Stimulated activated CD4-positive, alpha-beta T cell treated with anti-CD3 and anti-CD28 coated beads, Interleukin-4, amount 100 ng/mL, for 1 hour (primary cell): Measurements from ENCODE around the gene MRPL18.
"Not testable (repeated sequence)": the region's sequence is repeated elsewhere in the genome, so short reads cannot be mapped to it uniquely, and the experiment has no call there.

ENCODE experiments used
- DNase-seq: peaks from one replicate; pipeline ENCODE4 v3.0.0-alpha.2; 2020

Gene MRPL18

DNA sequence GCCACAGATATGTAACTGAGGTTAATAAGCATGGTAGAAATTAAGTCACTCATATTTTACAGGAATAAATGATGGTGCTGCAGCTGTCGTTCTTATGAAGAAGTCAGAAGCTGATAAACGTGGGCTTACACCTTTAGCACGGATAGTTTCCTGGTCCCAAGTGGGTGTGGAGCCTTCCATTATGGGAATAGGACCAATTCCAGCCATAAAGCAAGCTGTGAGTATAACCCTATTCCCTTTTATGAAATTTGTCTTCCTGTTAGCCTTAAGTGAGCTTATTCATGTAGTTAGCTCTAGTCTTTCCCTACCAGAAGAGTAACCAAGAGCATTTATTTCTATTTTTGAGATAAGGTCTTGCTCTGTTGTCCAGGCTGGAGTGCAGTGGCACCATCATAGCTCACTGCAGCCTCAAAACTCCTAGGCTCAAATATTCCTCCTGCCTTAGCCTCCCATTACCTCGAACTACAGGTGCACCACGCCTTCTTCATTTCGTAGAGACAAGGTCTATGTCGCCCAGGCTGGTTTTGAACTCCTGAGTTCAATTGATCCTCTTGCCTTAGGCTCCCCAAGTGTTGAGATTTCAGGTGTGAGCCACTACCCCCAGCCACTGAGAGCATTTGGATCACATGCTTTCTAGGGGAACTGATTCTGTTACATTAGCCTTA lies 12.9 kb upstream of the MRPL18 start:
- DNase-seq, result no peak

DNA sequence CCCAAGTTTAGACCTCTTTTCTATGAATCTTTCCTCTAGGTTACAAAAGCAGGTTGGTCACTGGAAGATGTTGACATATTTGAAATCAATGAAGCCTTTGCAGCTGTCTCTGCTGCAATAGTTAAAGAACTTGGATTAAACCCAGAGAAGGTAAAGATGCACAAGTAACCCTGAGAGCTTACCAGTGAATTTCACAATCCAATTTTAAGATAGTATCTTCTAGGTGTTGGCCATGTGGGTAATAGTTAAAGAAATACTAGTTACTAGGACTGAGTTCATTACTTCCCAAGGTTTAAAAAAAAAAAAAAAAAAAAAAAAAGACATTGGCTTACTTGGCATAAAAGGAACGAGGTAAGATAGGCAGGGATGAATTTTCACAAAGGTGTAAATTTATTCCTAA lies 12.1 kb upstream of the MRPL18 start:
- no peak for DNase-seq

DNA sequence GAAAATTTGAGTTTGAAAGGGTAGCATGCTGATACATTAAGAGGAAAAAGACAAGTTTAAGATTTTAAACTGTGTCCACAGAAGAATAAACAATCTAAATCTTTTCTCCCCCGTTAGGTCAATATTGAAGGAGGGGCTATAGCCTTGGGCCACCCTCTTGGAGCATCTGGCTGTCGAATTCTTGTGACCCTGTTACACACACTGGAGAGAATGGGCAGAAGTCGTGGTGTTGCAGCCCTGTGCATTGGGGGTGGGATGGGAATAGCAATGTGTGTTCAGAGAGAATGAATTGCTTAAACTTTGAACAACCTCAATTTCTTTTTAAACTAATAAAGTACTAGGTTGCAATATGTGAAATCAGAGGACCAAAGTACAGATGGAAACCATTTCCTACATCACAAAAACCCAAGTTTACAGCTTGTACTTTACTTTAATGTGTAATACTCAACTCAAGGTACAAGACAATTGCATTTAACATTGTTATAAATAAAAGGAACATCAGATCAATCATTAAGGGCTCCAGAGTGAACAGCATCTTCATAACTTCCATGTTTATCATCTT lies 11.6 kb upstream of the MRPL18 start:
- no peak for DNase-seq

DNA sequence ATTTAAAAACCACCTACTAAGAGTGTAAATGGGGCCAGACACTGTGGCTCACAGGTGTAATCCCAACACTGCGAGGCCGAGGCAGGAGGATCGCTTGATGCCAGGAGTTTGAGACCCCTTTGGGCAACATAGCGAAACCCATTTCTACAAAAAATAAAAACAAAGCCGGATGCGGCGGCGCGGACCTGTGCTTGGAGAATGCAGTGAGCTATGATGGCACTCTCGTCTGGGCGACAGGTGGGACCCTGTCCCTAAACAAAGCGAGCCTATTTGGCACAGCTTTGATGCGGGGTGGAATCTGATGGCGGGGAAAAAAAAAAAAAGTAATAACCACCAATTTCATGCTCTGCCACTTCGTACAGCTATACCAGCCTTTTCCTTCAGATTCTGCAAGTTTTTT lies 2.0 kb upstream of the MRPL18 start:
- DNase-seq, result peak; percentile 10

- peak; percentile 26 for DNase-seq
These were observed 1.4 kb upstream of the MRPL18 start for GRCh38 chr6:159788753-159789376.

- DNase-seq, result peak; percentile 99
These were observed 704 bp upstream of the MRPL18 start, which contains the start of gene TCP1 for GRCh38 chr6:159789377-159790148. TCP1 (minus strand) TSS chr6:159789602; CDS start chr6:159789468, 134 bp downstream.

DNA sequence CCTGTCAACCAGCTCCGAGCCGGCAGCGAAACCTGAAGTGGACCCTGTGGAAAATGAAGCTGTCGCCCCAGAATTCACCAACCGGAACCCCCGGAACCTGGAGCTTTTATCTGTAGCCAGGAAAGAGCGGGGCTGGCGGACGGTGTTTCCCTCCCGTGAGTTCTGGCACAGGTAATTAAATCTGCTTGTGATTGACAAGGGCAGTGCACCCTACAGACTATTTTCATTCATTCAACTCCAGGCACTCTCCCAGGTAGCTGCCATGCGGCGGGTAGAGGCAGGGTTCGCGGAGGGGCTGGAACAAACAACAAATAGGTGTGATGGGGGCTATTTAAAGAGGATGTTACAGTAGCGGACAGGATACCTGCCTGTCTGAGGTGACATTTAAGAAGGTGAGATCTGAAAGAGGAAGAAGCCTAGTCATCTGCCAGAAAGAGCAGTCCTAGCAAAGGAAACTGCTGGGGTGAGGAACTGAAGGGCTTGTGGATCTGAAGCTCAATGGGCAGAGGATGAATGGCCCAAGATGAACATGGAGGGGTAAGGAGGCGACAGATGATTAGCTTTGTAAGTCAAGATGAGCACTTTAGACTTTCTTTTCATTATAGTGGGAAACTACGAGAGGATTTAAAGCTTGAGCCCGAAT lies 810 bp downstream of the MRPL18 start:
- DNase-seq, result no peak

DNA sequence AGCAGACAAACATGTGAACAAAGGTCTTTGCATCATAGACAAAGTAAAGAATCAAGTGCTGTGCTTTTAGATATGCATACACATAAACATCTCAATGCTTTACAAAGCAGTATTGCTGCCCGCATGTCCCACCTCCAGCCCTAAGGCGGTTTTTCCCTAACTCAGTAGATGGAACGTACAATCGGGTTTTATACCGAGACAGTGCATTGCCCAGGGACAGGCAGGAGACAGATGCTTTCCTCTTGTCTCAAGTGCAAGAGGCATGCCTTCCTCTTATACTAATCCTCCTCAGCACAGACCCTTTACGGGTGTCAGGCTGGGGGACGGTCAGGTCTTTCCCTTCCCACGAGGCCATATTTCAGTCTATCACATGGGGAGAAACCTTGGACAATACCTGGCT lies 4.7 kb downstream of the MRPL18 start:
- DNase-seq, result not testable (repeated sequence)

GRCh38 chr6:159797554-159797953 lies 7.3 kb downstream of the MRPL18 start:
- DNase-seq, result no peak

- no peak for DNase-seq
These were observed 10.0 kb downstream of the MRPL18 start, which contains the start of gene PNLDC1 for GRCh38 chr6:159800141-159800865. PNLDC1 (plus strand) TSS chr6:159800276; CDS start chr6:159800308, 32 bp downstream.

DNA sequence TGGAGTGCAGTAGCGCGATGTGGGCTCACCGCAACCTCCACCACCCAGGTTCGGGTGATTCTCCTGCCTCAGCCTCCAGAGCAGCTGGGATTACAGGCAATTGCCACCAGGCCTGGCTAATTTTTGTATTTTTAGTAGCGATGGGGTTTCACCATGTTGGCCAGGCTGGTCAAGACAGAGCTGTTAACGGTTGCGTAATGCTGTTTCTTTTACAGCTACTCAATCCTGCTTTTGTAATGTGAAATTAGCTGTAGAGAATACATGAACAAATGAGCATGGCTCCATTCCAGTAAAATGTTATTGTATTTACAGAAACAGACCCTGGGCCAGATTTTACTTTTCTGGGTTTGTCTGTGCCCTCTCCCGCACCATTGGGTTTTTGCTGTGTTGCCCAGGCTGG lies 11.7 kb downstream of the MRPL18 start:
- DNase-seq, result no peak

DNA sequence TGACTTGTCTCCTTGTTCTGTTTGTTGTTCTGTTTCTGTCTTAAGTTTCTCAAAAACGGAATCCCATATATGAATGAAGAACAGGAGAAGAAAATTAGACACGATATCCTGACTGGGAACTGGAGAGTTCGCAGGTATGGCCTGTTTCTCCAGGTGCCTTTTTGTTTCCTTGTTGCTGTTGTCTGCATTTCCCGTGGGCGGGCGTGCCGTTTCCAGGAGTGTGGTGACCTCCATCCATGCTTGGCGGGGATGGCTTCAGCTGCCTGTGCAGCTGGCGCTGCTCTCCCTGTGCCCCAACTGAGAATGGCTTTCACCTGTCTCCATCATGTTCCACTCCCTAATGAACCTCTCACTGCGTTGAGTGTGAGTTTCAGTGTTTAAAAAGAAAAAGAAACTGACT lies 14.2 kb downstream of the MRPL18 start:
- DNase-seq, result no peak

- DNase-seq, result no peak
These were observed 15.3 kb downstream of the MRPL18 start for GRCh38 chr6:159805440-159806020.

GRCh38 chr6:159806021-159806458 lies 15.8 kb downstream of the MRPL18 start:
- DNase-seq, result no peak

- no peak for DNase-seq
These were observed 17.0 kb downstream of the MRPL18 start for GRCh38 chr6:159807150-159807858.

GRCh38 chr6:159808647-159809046 lies 18.4 kb downstream of the MRPL18 start:
- DNase-seq, result no peak

DNA sequence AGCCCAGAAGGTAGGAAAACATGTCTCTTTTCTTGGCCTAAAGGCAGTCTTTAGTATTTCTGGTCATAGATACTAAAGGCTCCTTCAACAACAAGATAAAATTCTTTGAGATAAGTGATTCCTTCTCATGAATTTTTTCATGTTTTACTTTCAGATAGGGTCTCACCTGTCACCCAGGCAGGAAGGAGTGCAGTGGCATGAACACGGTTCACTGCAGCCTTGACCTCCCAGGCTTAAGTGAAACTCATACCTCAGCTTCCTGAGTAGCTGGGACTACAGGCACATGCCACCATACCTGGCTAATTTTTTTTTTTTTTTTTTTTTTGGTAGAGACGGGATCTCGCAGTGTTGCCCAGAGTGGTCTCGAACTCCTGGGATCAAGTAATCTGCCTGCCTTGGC lies 18.9 kb downstream of the MRPL18 start:
- DNase-seq, result no peak

- no peak for DNase-seq
These were observed 23.5 kb downstream of the MRPL18 start for GRCh38 chr6:159813781-159814180.

GRCh38 chr6:159815410-159815809 lies 25.1 kb downstream of the MRPL18 start:
- no peak for DNase-seq

- DNase-seq, result not testable (repeated sequence)
These were observed 26.5 kb downstream of the MRPL18 start for GRCh38 chr6:159816775-159817174.
